GM23338 (cell line): Measurements from ENCODE around the gene SLC2A8. TPM values are rescaled to one million over a fixed set of nuclear protein-coding genes. Genes with fewer than 3 reads are reported as not detected.

Experiments
- ATAC-seq: fragments of 200-7000 bp; cut with Tn5 transposase; 3 replicates; pipeline ENCODE4 v1.9.1; 2020
- DNase-seq: peaks from one replicate; pipeline ENCODE4 v3.0.0-alpha.2; 2015; ENCODE audit warnings: low spot score
- H2AFZ ChIP-seq: fragments of 200-600 bp; sonication (generic); 2 replicates; pipeline ENCODE4 v1.8.0; 2016; ENCODE audit warnings: antibody characterized with exemption, mild to moderate bottlenecking, moderate library complexity
- H3F3A ChIP-seq: fragments of 200-600 bp; sonication (generic); replicated peaks from 2 replicates; pipeline ENCODE4 v1.8.0; 2017; ENCODE audit warnings: antibody characterized with exemption, mixed run types, low read depth
- H3K27ac ChIP-seq: fragments of 200-600 bp; sonication (generic); 2 replicates; pipeline ENCODE4 v1.6.1; 2016; ENCODE audit warnings: low read depth
- H3K27me3 ChIP-seq: fragments of 200-600 bp; sonication (generic); 2 replicates; pipeline ENCODE4 v1.8.0; 2016; ENCODE audit warnings: mild to moderate bottlenecking, mixed run types, moderate library complexity; ENCODE audit not compliant: insufficient read depth
- H3K36me3 ChIP-seq: fragments of 200-600 bp; sonication (generic); 2 replicates; pipeline ENCODE4 v1.8.0; 2016; ENCODE audit warnings: mild to moderate bottlenecking; ENCODE audit not compliant: insufficient read depth
- H3K4me1 ChIP-seq: fragments of 200-600 bp; sonication (generic); 2 replicates; pipeline ENCODE4 v1.8.0; 2016; ENCODE audit warnings: mild to moderate bottlenecking, moderate library complexity; ENCODE audit not compliant: insufficient read depth
- H3K4me2 ChIP-seq: fragments of 200-600 bp; sonication (generic); 2 replicates; pipeline ENCODE4 v1.7.1; 2017; ENCODE audit warnings: mixed run types
- H3K4me3 ChIP-seq: fragments of 200-600 bp; sonication (generic); 2 replicates; pipeline ENCODE4 v1.6.1; 2016; ENCODE audit warnings: mixed run types
- H3K79me2 ChIP-seq: fragments of 200-600 bp; sonication (generic); replicated peaks from 2 replicates; pipeline ENCODE4 v1.8.0; 2017; ENCODE audit warnings: mild to moderate bottlenecking; ENCODE audit not compliant: insufficient read depth
- H3K9me2 ChIP-seq: fragments of 200-600 bp; sonication (generic); 2 replicates; pipeline ENCODE4 v1.8.0; 2017; ENCODE audit not compliant: insufficient read depth
- H4K20me1 ChIP-seq: fragments of 200-600 bp; sonication (generic); replicated peaks from 2 replicates; pipeline ENCODE4 v1.8.0; 2017; ENCODE audit warnings: mild to moderate bottlenecking; ENCODE audit not compliant: insufficient read depth
- H3K27ac Mint-ChIP-seq: 2 replicates; pipeline ENCODE4 v1.8.0; 2020; ENCODE audit warnings: inconsistent platforms, mild to moderate bottlenecking, moderate library complexity, mixed read lengths
- H3K27me3 Mint-ChIP-seq: 3 replicates; pipeline ENCODE4 v1.8.0; 2022; ENCODE audit warnings: low read depth, mild to moderate bottlenecking, moderate library complexity, mixed read lengths, inconsistent platforms; ENCODE audit not compliant: insufficient read depth, poor library complexity
- H3K36me3 Mint-ChIP-seq: 3 replicates; pipeline ENCODE4 v1.8.0; 2021; ENCODE audit warnings: low read depth, mild to moderate bottlenecking, inconsistent platforms, moderate library complexity, mixed read lengths
- H3K4me1 Mint-ChIP-seq: 3 replicates; pipeline ENCODE4 v1.8.0; 2020; ENCODE audit warnings: mild to moderate bottlenecking, inconsistent platforms, mixed read lengths
- H3K4me3 Mint-ChIP-seq: 3 replicates; pipeline ENCODE4 v1.8.0; 2021; ENCODE audit warnings: moderate library complexity, mild to moderate bottlenecking, inconsistent platforms, mixed read lengths
- H3K9me3 Mint-ChIP-seq: 3 replicates; pipeline ENCODE4 v1.8.0; 2020; ENCODE audit warnings: moderate library complexity, mild to moderate bottlenecking, inconsistent platforms, mixed read lengths
- CREB1 ChIP-seq: fragments of 250-450 bp; sonication (Bioruptor Pico); IDR thresholded peaks from 2 replicates; pipeline ENCODE4 v1.5.0; 2020; ENCODE audit warnings: low read depth, mild to moderate bottlenecking, moderate library complexity
- EZH2 ChIP-seq: fragments of 200-600 bp; sonication (generic); IDR thresholded peaks from one replicate; pipeline ENCODE4 v1.8.0; 2017; ENCODE audit warnings: antibody characterized with exemption, mild to moderate bottlenecking, low read depth; ENCODE audit not compliant: unreplicated experiment
- NANOG ChIP-seq: IDR thresholded peaks from 2 replicates; pipeline ENCODE4 v1.6.1; 2016; ENCODE audit warnings: antibody characterized with exemption, borderline replicate concordance
- POLR2AphosphoS5 ChIP-seq: IDR thresholded peaks from 2 replicates; pipeline ENCODE4 v1.6.1; 2016; ENCODE audit warnings: antibody characterized with exemption, low read depth
- STAT1 ChIP-seq: IDR thresholded peaks from one replicate; pipeline ENCODE4 v1.6.1; 2016; ENCODE audit warnings: antibody characterized with exemption; ENCODE audit not compliant: unreplicated experiment
- ZNF114 ChIP-seq: fragments of 250-450 bp; sonication (Bioruptor Pico); IDR thresholded peaks from 2 replicates; pipeline ENCODE4 v1.5.0; 2020; ENCODE audit warnings: mild to moderate bottlenecking, moderate library complexity
- polyA plus RNA-seq: library from polyadenylated mRNA; unstranded; fragments of >200 nt; fragmentation: Nextera tagmentation; extraction: Ambion mirVana; gene quantifications from 2 replicates; pipeline ENCODE4 v1.2.1, GENCODE V29; 2016
- total RNA-seq: library from RNA; depleted of rRNA; stranded (reverse); fragments of >200 nt; shearing (Covaris generic); gene quantifications from 2 replicates; pipeline ENCODE4 v1.2.3, GENCODE V29; 2014
- TF ChIP-seq, protein P1 (sequence below): IDR thresholded peaks from one replicate; pipeline ENCODE4 v1.6.1; 2018; ENCODE audit warnings: antibody characterized with exemption; ENCODE audit not compliant: unreplicated experiment
- TF ChIP-seq, protein P2 (sequence below): fragments of 250-450 bp; sonication (Bioruptor Pico); IDR thresholded peaks from 2 replicates; pipeline ENCODE4 v1.5.0; 2020; ENCODE audit warnings: mild to moderate bottlenecking, moderate library complexity
- TF ChIP-seq, protein P3 (sequence below): IDR thresholded peaks from 2 replicates; pipeline ENCODE4 v1.6.1; 2016; ENCODE audit warnings: antibody characterized with exemption
- TF ChIP-seq, protein P4 (sequence below), 2 experiments: fragments of 200-600 bp in 1 of 2; sonication (generic) in 1 of 2; conservative IDR thresholded peaks; 2 replicates each; pipeline versions ENCODE4 v1.5.1 to v1.6.1; 2016 to 2017; ENCODE audit warnings: antibody characterized with exemption in 2 of 2, low read depth in 2 of 2, mild to moderate bottlenecking in 2 of 2, moderate library complexity in 1 of 2

SLC2A8 gene
- total and polyA plus RNA-seq, 2 experiments from 2014 or later: 16.3 to 34.1 TPM

DNA sequence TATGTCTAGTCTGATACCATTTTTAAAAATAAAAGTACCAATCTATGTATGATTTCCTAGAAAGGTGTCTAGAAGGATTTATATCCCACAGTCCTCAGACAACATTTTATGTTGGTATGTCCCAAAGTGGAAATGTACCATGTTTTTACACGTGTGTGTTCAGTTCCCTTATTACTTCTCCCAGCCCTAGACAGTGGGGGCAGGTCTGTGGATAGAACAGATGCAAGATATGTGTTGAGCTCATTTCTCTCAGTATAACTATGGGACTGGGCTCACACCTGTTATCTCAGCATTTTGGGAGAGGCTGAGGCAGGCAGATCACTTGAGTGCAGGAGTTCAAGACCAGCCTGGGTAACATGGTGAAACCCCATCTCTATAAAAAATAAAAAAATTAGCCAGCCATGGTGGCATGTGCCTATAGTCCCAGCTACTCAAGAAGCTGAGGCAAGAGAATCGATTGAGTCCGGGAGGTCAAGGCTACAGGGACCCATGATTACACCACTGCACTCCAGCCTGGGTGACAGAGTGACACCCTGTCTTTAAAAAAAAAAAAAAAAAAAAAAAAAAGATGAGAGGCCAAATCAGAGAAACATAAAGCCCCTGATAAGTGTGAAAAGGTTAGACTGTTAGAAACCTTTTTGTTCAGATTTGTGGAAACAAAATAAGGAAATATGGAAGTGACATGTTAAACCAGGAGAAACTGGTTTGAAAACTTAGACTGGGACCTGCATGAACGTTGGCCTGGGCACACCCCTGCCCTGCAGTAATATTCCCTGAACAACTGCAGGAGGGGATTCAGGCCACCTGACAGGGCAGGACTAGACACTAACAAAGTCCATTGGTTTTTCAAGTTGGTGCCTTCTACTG lies 7.4 kb upstream of the SLC2A8 start (continued):
- TF ChIP-seq, protein P1, sequence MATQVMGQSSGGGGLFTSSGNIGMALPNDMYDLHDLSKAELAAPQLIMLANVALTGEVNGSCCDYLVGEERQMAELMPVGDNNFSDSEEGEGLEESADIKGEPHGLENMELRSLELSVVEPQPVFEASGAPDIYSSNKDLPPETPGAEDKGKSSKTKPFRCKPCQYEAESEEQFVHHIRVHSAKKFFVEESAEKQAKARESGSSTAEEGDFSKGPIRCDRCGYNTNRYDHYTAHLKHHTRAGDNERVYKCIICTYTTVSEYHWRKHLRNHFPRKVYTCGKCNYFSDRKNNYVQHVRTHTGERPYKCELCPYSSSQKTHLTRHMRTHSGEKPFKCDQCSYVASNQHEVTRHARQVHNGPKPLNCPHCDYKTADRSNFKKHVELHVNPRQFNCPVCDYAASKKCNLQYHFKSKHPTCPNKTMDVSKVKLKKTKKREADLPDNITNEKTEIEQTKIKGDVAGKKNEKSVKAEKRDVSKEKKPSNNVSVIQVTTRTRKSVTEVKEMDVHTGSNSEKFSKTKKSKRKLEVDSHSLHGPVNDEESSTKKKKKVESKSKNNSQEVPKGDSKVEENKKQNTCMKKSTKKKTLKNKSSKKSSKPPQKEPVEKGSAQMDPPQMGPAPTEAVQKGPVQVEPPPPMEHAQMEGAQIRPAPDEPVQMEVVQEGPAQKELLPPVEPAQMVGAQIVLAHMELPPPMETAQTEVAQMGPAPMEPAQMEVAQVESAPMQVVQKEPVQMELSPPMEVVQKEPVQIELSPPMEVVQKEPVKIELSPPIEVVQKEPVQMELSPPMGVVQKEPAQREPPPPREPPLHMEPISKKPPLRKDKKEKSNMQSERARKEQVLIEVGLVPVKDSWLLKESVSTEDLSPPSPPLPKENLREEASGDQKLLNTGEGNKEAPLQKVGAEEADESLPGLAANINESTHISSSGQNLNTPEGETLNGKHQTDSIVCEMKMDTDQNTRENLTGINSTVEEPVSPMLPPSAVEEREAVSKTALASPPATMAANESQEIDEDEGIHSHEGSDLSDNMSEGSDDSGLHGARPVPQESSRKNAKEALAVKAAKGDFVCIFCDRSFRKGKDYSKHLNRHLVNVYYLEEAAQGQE: no peak
- TF ChIP-seq, protein P2, sequence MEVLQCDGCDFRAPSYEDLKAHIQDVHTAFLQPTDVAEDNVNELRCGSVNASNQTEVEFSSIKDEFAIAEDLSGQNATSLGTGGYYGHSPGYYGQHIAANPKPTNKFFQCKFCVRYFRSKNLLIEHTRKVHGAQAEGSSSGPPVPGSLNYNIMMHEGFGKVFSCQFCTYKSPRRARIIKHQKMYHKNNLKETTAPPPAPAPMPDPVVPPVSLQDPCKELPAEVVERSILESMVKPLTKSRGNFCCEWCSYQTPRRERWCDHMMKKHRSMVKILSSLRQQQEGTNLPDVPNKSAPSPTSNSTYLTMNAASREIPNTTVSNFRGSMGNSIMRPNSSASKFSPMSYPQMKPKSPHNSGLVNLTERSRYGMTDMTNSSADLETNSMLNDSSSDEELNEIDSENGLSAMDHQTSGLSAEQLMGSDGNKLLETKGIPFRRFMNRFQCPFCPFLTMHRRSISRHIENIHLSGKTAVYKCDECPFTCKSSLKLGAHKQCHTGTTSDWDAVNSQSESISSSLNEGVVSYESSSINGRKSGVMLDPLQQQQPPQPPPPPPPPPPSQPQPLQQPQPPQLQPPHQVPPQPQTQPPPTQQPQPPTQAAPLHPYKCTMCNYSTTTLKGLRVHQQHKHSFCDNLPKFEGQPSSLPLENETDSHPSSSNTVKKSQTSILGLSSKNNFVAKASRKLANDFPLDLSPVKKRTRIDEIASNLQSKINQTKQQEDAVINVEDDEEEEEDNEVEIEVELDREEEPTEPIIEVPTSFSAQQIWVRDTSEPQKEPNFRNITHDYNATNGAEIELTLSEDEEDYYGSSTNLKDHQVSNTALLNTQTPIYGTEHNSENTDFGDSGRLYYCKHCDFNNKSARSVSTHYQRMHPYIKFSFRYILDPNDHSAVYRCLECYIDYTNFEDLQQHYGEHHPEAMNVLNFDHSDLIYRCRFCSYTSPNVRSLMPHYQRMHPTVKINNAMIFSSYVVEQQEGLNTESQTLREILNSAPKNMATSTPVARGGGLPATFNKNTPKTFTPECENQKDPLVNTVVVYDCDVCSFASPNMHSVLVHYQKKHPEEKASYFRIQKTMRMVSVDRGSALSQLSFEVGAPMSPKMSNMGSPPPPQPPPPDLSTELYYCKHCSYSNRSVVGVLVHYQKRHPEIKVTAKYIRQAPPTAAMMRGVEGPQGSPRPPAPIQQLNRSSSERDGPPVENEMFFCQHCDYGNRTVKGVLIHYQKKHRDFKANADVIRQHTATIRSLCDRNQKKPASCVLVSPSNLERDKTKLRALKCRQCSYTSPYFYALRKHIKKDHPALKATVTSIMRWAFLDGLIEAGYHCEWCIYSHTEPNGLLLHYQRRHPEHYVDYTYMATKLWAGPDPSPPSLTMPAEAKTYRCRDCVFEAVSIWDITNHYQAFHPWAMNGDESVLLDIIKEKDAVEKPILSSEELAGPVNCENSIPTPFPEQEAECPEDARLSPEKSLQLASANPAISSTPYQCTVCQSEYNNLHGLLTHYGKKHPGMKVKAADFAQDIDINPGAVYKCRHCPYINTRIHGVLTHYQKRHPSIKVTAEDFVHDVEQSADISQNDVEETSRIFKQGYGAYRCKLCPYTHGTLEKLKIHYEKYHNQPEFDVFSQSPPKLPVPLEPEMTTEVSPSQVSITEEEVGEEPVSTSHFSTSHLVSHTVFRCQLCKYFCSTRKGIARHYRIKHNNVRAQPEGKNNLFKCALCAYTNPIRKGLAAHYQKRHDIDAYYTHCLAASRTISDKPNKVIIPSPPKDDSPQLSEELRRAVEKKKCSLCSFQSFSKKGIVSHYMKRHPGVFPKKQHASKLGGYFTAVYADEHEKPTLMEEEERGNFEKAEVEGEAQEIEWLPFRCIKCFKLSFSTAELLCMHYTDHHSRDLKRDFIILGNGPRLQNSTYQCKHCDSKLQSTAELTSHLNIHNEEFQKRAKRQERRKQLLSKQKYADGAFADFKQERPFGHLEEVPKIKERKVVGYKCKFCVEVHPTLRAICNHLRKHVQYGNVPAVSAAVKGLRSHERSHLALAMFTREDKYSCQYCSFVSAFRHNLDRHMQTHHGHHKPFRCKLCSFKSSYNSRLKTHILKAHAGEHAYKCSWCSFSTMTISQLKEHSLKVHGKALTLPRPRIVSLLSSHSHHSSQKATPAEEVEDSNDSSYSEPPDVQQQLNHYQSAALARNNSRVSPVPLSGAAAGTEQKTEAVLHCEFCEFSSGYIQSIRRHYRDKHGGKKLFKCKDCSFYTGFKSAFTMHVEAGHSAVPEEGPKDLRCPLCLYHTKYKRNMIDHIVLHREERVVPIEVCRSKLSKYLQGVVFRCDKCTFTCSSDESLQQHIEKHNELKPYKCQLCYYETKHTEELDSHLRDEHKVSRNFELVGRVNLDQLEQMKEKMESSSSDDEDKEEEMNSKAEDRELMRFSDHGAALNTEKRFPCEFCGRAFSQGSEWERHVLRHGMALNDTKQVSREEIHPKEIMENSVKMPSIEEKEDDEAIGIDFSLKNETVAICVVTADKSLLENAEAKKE (CRISPR knock-in tag): no peak
- no peak for TF ChIP-seq POLR2AphosphoS5

DNA sequence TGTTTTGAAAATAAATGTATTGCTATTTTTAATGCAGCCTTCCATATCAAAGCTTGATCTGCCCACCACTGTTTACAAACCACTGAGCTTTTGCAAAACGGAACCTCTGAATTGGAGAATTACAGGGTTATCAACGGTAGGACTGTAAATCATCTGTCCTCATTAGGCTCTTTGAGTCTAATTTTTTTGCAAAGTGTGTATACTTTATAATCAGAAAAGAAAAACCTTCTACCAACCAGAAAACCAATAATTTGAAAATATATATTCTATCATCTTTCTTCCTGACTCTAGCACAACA lies 6.8 kb upstream of the SLC2A8 start:
- H3K9me3 Mint-ChIP-seq: no peaks in the 10 kb centered on the region; the same call in 2 of the 3 replicates
- H3K36me3 Mint-ChIP-seq: no peaks in the 10 kb centered on the region
- no peak for ATAC-seq
- TF ChIP-seq, protein P3, sequence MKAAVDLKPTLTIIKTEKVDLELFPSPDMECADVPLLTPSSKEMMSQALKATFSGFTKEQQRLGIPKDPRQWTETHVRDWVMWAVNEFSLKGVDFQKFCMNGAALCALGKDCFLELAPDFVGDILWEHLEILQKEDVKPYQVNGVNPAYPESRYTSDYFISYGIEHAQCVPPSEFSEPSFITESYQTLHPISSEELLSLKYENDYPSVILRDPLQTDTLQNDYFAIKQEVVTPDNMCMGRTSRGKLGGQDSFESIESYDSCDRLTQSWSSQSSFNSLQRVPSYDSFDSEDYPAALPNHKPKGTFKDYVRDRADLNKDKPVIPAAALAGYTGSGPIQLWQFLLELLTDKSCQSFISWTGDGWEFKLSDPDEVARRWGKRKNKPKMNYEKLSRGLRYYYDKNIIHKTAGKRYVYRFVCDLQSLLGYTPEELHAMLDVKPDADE: no peak
- TF ChIP-seq POLR2AphosphoS5: no peak
- TF ChIP-seq STAT1: no peak
- TF ChIP-seq CREB1 (CRISPR knock-in tag): no peak
- TF ChIP-seq NANOG: no peak
- TF ChIP-seq, protein P4, sequence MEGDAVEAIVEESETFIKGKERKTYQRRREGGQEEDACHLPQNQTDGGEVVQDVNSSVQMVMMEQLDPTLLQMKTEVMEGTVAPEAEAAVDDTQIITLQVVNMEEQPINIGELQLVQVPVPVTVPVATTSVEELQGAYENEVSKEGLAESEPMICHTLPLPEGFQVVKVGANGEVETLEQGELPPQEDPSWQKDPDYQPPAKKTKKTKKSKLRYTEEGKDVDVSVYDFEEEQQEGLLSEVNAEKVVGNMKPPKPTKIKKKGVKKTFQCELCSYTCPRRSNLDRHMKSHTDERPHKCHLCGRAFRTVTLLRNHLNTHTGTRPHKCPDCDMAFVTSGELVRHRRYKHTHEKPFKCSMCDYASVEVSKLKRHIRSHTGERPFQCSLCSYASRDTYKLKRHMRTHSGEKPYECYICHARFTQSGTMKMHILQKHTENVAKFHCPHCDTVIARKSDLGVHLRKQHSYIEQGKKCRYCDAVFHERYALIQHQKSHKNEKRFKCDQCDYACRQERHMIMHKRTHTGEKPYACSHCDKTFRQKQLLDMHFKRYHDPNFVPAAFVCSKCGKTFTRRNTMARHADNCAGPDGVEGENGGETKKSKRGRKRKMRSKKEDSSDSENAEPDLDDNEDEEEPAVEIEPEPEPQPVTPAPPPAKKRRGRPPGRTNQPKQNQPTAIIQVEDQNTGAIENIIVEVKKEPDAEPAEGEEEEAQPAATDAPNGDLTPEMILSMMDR (conservative IDR thresholded peaks at IDR 0.05; ENCODE audit: low read depth in 2 of 2): no peak
- no peak for TF ChIP-seq EZH2
- TF ChIP-seq ZNF114 (CRISPR knock-in tag): no peak

More for the DNA sequence above, 6.8 kb upstream of the SLC2A8 start:
- H3K4me1 ChIP-seq: no peaks in the 10 kb centered on the region; the same call in 1 of the 2 replicates
- no peaks in the 10 kb centered on the region for H3K79me2 ChIP-seq
- DNase-seq: no peak
- no peak overlapping the region for H3K4me3 Mint-ChIP-seq
- H3K27me3 Mint-ChIP-seq: peaks cover 2% of the 10 kb centered on the region
- no peak overlapping the region for H2AFZ ChIP-seq
- peaks cover 13% of the 10 kb centered on the region for H3K4me1 Mint-ChIP-seq
- no peak overlapping the region for H3K27ac Mint-ChIP-seq
- H3K4me3 ChIP-seq: no peak overlapping the region
- 0 out of 2 replicates have a peak, but pooled peaks cover under 1% of the 10 kb centered on the region for H3F3A ChIP-seq
- H3K27me3 ChIP-seq: 0 out of 2 replicates have a peak, but pooled peaks cover 4% of the 10 kb centered on the region
- H3K9me2 ChIP-seq: no peaks in the 10 kb centered on the region
- H4K20me1 ChIP-seq: no peaks in the 10 kb centered on the region
- no peaks in the 10 kb centered on the region for H3K36me3 ChIP-seq
- H3K4me2 ChIP-seq: no peak overlapping the region
- H3K27ac ChIP-seq: no peak overlapping the region
